ENCODE measurements around the gene MRTFB. TPM values are rescaled to one million over a fixed set of nuclear protein-coding genes. Genes with fewer than 3 reads are reported as not detected.

MRTFB gene
- total and polyA plus RNA-seq, 2 of the 13 experiments (the other 11 are each of a cell fraction or from before 2014, with no cell fraction given): 11.4 to 14.0 TPM

GRCh38 chr16:14120335-14120734 lies 49.2 kb downstream of the MRTFB start:
- intact Hi-C loops (cut with micrococcal nuclease; ENCODE audit: unreplicated experiment): no loop called here
- Histone ChIP-seq H3K9me3 (ENCODE audit: low read length) (no peaks in the 10 kb centered on the region), H3K36me3 (replicated peaks in 1 of 2; ENCODE audit: control insufficient read depth in 1 of 2, insufficient read depth in 2 of 2, low read length in 2 of 2) (no peaks in the 10 kb centered on the region), H3K79me2 (ENCODE audit: insufficient read depth, low read length) (peaks cover 36% of the 10 kb centered on the region), H3K27me3 (ENCODE audit: control insufficient read depth in 1 of 2, insufficient read depth in 2 of 2, low read length in 2 of 2) (no peaks in the 10 kb centered on the region), H3K4me3 (replicated peaks in 1 of 3; ENCODE audit: insufficient read depth in 1 of 3, low read depth in 2 of 3, low read length in 3 of 3) (no peak overlapping the region), H4K20me1 (ENCODE audit: insufficient read depth, low read length) (no peaks in the 10 kb centered on the region), H2AFZ (ENCODE audit: low read length) (no peak overlapping the region), H3K4me2 (ENCODE audit: low read depth, low read length) (no peak overlapping the region), H3K9ac (ENCODE audit: insufficient read depth, low read depth, low read length) (no peak overlapping the region), H3K27ac (ENCODE audit: extremely low read length, insufficient read depth, low read length) (no peak overlapping the region), H3K4me1 (ENCODE audit: insufficient read depth, low read length) (peaks cover 7% of the 10 kb centered on the region; the same call in 1 of the 2 replicates)
- 92% methylated on average over 4 of the region's 4 CpGs for WGBS (ENCODE audit: low lambda C conversion rate)
- ATAC-seq: no peak
- DNase-seq (ENCODE audit: low spot score): no peak
- no TSS peak for BruUV-seq (replicated peaks)
- no peak for TF ChIP-seq ZNF550 (CRISPR knock-in tag; IDR thresholded peaks at IDR 0.05; ENCODE audit: borderline replicate concordance)
- in situ Hi-C loops (cut with HindIII; ENCODE audit: extremely low pct_ligation_motif_present, low pct_unique_long_range_greater_than_20kb): no loop called here
- ChIA-PET CTCF (ENCODE audit: low intra/inter-chr PET ratio, low total read pairs) (no interaction called here), POLR2A (no interaction called here)
- FAIRE-seq: no peak

- Histone ChIP-seq H3K79me2 (ENCODE audit: insufficient read depth, low read length) (peaks cover 34% of the 10 kb centered on the region), H3K9ac (ENCODE audit: insufficient read depth, low read depth, low read length) (no peak overlapping the region), H2AFZ (ENCODE audit: low read length) (no peak overlapping the region), H3K36me3 (replicated peaks in 1 of 2; ENCODE audit: control insufficient read depth in 1 of 2, insufficient read depth in 2 of 2, low read length in 2 of 2) (no peaks in the 10 kb centered on the region), H3K4me3 (replicated peaks in 1 of 3; ENCODE audit: insufficient read depth in 1 of 3, low read depth in 2 of 3, low read length in 3 of 3) (no peak overlapping the region), H3K4me2 (ENCODE audit: low read depth, low read length) (no peak overlapping the region), H3K27me3 (ENCODE audit: control insufficient read depth in 1 of 2, insufficient read depth in 2 of 2, low read length in 2 of 2) (no peaks in the 10 kb centered on the region), H3K9me3 (ENCODE audit: low read length) (no peaks in the 10 kb centered on the region), H4K20me1 (ENCODE audit: insufficient read depth, low read length) (no peaks in the 10 kb centered on the region), H3K27ac (ENCODE audit: extremely low read length, insufficient read depth, low read length) (no peak overlapping the region), H3K4me1 (ENCODE audit: insufficient read depth, low read length) (peaks cover 7% of the 10 kb centered on the region; the same call in 1 of the 2 replicates)
- intact Hi-C loops (cut with micrococcal nuclease; ENCODE audit: unreplicated experiment) (no loop called here), in situ Hi-C loops (cut with HindIII; ENCODE audit: extremely low pct_ligation_motif_present, low pct_unique_long_range_greater_than_20kb) (no loop called here)
- 98% methylated on average over 2 of the region's 2 CpGs for WGBS (ENCODE audit: low lambda C conversion rate)
- no peak for FAIRE-seq
- ATAC-seq: no peak
- TF ChIP-seq ZNF713 (CRISPR knock-in tag; IDR thresholded peaks at IDR 0.05) (no peak), ZNF263 (CRISPR knock-in tag; IDR thresholded peaks at IDR 0.05) (no peak), CSRNP2 (CRISPR knock-in tag; conservative IDR thresholded peaks at IDR 0.05; ENCODE audit: low read depth) (no peak), ATRX (CRISPR knock-in tag; IDR thresholded peaks at IDR 0.05; ENCODE audit: borderline replicate concordance) (no peak), ZNF629 (CRISPR knock-in tag; conservative IDR thresholded peaks at IDR 0.05) (no peak), ZFP41 (CRISPR knock-in tag; IDR thresholded peaks at IDR 0.05; ENCODE audit: borderline replicate concordance) (no peak), ZNF652 (CRISPR knock-in tag; IDR thresholded peaks at IDR 0.05; ENCODE audit: borderline replicate concordance, low read depth) (no peak), TOE1 (CRISPR knock-in tag; IDR thresholded peaks at IDR 0.05) (no peak), NKX3-1 (CRISPR knock-in tag; IDR thresholded peaks at IDR 0.05) (no peak), DMAP1 (CRISPR knock-in tag; IDR thresholded peaks at IDR 0.05) (no peak), RFX5 (IDR thresholded peaks at IDR 0.05; ENCODE audit: low read depth, low read length) (no peak), SPEN (CRISPR knock-in tag; IDR thresholded peaks at IDR 0.05; ENCODE audit: low read depth) (no peak), CHD4 (IDR thresholded peaks at IDR 0.05; ENCODE audit: borderline replicate concordance, low read length) (no peak), ZNF335 (CRISPR knock-in tag; IDR thresholded peaks at IDR 0.05) (no peak), ELF4 (CRISPR knock-in tag; IDR thresholded peaks at IDR 0.05; ENCODE audit: borderline replicate concordance) (no peak), SUZ12 (IDR thresholded peaks at IDR 0.05; ENCODE audit: low read depth, low read length) (no peak)
- TF ChIP-seq, protein P1, sequence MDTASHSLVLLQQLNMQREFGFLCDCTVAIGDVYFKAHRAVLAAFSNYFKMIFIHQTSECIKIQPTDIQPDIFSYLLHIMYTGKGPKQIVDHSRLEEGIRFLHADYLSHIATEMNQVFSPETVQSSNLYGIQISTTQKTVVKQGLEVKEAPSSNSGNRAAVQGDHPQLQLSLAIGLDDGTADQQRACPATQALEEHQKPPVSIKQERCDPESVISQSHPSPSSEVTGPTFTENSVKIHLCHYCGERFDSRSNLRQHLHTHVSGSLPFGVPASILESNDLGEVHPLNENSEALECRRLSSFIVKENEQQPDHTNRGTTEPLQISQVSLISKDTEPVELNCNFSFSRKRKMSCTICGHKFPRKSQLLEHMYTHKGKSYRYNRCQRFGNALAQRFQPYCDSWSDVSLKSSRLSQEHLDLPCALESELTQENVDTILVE (CRISPR knock-in tag; IDR thresholded peaks at IDR 0.05): no peak
- ChIA-PET CTCF (ENCODE audit: low intra/inter-chr PET ratio, low total read pairs) (interaction anchor here (0.6 kb wide), 1 partner anchor 198 kb away, joined by 3 read pairs; no protein-coding TSS in a partner anchor), POLR2A (no interaction called here)
- no TSS peak for BruUV-seq (replicated peaks)
- no peak for DNase-seq (ENCODE audit: low spot score)
Observed at GRCh38 chr16:14121142-14121541, 50.0 kb downstream of the MRTFB start.

Data from HepG2 (cell line).